ENCODE results near the gene TCIRG1.

TCIRG1 gene

DNA sequence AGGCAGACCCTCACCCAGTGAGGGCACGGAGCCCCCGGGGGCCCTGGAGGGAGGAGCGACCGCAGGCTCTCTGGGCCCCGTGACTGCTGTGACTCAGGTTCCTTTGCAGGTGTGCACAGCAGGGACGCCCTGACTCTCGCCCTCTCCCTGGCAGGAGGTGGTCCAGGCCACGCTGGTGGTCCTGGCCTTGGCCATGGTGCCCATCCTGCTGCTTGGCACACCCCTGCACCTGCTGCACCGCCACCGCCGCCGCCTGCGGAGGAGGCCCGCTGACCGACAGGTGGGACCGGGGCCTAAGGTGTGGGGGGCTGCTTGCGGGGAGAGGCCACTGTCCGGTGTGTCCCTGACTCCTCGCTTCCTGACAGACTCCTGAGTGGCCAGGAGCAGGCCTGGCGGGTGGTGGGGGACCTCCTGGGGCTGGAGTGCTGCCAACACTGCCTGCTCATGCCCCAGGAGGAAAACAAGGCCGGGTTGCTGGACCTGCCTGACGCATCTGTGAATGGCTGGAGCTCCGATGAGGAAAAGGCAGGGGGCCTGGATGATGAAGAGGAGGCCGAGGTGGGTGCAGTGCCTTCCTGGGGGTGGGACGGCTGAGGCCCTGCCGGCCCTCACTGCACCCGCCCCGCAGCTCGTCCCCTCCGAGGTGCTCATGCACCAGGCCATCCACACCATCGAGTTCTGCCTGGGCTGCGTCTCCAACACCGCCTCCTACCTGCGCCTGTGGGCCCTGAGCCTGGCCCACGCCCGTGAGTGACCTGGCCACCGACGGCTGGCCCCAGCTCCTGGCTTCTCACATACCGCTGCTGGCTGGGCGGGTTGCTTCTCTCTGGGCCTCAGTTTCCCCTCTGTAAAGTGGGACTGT is 10.9 kb downstream of the TCIRG1 start:
- DNase-seq (ENCODE audit: low read depth in 1 of 2, low spot score in 1 of 2), result peak in 1 of 2 experiments; percentile 31
- Histone ChIP-seq H3K27me3 (ENCODE audit: insufficient read depth, poor library complexity, severe bottlenecking) (no peaks in the 10 kb centered on the region), H3K27ac (replicated peaks) (no peak overlapping the region), H3K4me3 (replicated peaks; ENCODE audit: insufficient read depth, low read length) (no peak overlapping the region)
- TF ChIP-seq SPI1 (IDR thresholded peaks at IDR 0.05; ENCODE audit: borderline replicate concordance, low read depth), result no peak
- TF ChIP-seq, protein P1, sequence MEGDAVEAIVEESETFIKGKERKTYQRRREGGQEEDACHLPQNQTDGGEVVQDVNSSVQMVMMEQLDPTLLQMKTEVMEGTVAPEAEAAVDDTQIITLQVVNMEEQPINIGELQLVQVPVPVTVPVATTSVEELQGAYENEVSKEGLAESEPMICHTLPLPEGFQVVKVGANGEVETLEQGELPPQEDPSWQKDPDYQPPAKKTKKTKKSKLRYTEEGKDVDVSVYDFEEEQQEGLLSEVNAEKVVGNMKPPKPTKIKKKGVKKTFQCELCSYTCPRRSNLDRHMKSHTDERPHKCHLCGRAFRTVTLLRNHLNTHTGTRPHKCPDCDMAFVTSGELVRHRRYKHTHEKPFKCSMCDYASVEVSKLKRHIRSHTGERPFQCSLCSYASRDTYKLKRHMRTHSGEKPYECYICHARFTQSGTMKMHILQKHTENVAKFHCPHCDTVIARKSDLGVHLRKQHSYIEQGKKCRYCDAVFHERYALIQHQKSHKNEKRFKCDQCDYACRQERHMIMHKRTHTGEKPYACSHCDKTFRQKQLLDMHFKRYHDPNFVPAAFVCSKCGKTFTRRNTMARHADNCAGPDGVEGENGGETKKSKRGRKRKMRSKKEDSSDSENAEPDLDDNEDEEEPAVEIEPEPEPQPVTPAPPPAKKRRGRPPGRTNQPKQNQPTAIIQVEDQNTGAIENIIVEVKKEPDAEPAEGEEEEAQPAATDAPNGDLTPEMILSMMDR (IDR thresholded peaks at IDR 0.05; ENCODE audit: insufficient read depth, low read length), result no peak
- TF ChIP-seq, protein P2, sequence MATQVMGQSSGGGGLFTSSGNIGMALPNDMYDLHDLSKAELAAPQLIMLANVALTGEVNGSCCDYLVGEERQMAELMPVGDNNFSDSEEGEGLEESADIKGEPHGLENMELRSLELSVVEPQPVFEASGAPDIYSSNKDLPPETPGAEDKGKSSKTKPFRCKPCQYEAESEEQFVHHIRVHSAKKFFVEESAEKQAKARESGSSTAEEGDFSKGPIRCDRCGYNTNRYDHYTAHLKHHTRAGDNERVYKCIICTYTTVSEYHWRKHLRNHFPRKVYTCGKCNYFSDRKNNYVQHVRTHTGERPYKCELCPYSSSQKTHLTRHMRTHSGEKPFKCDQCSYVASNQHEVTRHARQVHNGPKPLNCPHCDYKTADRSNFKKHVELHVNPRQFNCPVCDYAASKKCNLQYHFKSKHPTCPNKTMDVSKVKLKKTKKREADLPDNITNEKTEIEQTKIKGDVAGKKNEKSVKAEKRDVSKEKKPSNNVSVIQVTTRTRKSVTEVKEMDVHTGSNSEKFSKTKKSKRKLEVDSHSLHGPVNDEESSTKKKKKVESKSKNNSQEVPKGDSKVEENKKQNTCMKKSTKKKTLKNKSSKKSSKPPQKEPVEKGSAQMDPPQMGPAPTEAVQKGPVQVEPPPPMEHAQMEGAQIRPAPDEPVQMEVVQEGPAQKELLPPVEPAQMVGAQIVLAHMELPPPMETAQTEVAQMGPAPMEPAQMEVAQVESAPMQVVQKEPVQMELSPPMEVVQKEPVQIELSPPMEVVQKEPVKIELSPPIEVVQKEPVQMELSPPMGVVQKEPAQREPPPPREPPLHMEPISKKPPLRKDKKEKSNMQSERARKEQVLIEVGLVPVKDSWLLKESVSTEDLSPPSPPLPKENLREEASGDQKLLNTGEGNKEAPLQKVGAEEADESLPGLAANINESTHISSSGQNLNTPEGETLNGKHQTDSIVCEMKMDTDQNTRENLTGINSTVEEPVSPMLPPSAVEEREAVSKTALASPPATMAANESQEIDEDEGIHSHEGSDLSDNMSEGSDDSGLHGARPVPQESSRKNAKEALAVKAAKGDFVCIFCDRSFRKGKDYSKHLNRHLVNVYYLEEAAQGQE (IDR thresholded peaks at IDR 0.05; ENCODE audit: insufficient replicate concordance, low read depth), result no peak
- TF ChIP-seq POLR2AphosphoS5 (IDR thresholded peaks at IDR 0.05; ENCODE audit: low read depth), result no peak; the same call in 1 of the 2 replicates
- no peak for TF ChIP-seq GABPA (IDR thresholded peaks at IDR 0.05; ENCODE audit: low read depth)

DNA sequence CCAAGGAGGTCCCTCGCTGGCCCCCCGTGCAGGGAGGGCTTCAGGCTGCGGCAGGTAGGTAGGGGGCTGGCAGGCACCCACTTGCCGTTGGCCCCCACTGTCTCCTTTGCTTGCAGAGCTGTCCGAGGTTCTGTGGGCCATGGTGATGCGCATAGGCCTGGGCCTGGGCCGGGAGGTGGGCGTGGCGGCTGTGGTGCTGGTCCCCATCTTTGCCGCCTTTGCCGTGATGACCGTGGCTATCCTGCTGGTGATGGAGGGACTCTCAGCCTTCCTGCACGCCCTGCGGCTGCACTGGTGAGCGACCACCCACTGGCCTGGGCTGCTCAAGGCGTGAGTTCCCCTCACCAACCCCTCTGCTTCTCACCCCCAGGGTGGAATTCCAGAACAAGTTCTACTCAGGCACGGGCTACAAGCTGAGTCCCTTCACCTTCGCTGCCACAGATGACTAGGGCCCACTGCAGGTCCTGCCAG is 11.6 kb downstream of the TCIRG1 start:
- DNase-seq (ENCODE audit: low read depth in 1 of 2, low spot score in 1 of 2), result peak in 1 of 2 experiments; percentile 33
- TF ChIP-seq SPI1 (IDR thresholded peaks at IDR 0.05; ENCODE audit: borderline replicate concordance, low read depth) (no peak), GABPA (IDR thresholded peaks at IDR 0.05; ENCODE audit: low read depth) (no peak), POLR2AphosphoS5 (IDR thresholded peaks at IDR 0.05; ENCODE audit: low read depth) (no peak)
- TF ChIP-seq, protein P1 (IDR thresholded peaks at IDR 0.05; ENCODE audit: insufficient read depth, low read length), result no peak
- TF ChIP-seq, protein P2 (IDR thresholded peaks at IDR 0.05; ENCODE audit: insufficient replicate concordance, low read depth), result no peak
- no peak overlapping the region for H3K4me3 ChIP-seq (replicated peaks; ENCODE audit: insufficient read depth, low read length)
- H3K27me3 ChIP-seq (ENCODE audit: insufficient read depth, poor library complexity, severe bottlenecking), result no peaks in the 10 kb centered on the region
- H3K27ac ChIP-seq (replicated peaks), result no peak overlapping the region

DNA sequence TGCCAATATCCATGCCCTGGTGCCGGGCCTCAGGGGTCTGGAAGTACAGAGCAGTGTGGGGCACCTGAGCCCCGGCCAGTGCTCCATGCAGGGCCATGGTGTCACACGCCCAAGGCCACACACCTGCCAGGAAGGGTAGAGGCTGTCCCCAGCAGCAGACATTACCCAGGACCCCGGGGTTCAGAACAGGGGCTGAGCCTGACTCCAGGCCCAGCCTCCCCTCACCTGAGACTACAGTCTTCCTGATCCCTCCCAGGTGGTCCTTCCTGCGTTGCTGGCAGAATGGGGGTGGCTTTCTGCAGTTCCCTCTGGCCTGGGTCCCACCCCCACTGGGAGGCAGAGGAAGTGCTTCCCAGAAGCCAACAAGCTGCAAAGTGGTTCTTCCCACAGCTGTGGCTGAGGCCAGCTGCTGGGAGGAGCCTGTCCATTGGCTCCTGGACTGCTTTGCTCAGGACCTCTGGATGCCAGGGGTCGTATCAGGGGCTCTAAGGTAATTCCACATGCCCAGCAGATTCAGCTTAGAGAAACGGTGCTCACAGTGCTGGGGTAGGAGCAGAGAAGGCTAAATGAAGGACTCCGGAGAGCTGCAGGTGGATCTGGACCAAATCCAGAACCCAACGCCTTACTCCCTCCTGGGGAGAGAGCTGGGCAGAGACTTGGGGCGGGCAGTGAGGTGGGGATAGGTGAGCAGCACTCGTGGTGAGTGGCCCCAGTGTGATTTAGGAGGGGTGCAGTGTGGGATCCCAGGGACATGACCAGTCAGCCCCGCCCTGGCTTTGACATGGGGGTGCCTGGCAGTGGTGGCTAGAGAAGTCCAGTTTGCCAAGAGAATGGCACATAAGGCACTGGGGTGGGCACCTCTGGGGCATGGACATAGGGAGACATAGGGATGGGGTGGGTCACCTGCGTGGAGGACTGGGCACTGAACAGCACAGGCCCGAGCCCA is 12.6 kb downstream of the TCIRG1 start:
- DNase-seq (ENCODE audit: low read depth in 1 of 2, low spot score in 1 of 2), result peak in 1 of 2 experiments; percentile 54
- Histone ChIP-seq H3K27me3 (ENCODE audit: insufficient read depth, poor library complexity, severe bottlenecking) (no peaks in the 10 kb centered on the region), H3K27ac (replicated peaks) (no peak overlapping the region), H3K4me3 (replicated peaks; ENCODE audit: insufficient read depth, low read length) (no peak overlapping the region)
- 0 out of 2 replicates have a peak, but pooled peaks have one; percentile 6 for TF ChIP-seq SPI1 (IDR thresholded peaks at IDR 0.05; ENCODE audit: borderline replicate concordance, low read depth)
- no peak for TF ChIP-seq GABPA (IDR thresholded peaks at IDR 0.05; ENCODE audit: low read depth)
- peak; percentile 29; the same call in 1 of the 2 replicates for TF ChIP-seq POLR2AphosphoS5 (IDR thresholded peaks at IDR 0.05; ENCODE audit: low read depth)

Data from HL-60 (cell line).